GM12878 (cell line): Measurements from ENCODE around the gene PRPF6. TPM values are rescaled to one million over a fixed set of nuclear protein-coding genes. Genes with fewer than 3 reads are reported as not detected.

Source experiments
- ATAC-seq: fragments of 200-7000 bp; cut with Tn5 transposase; 3 replicates; pipeline ENCODE4 v1.9.1; 2020; ENCODE audit warnings: mild to moderate bottlenecking, moderate library complexity
- BruUV-seq: library from RNA; stranded (reverse); fragments of 400-500 nt; replicated peaks from 2 replicates; lab custom pipeline; 2021; lab: Mats Ljungman, UMichigan
- CTCF ChIA-PET: fragments of 300-600 bp; sonication (Branson Sonifier 250); formaldehyde crosslinking; extraction: SDS; loops from one replicate; lab custom pipeline; 2021; ENCODE audit warnings: inconsistent platforms; lab: Yijun Ruan, JAX
- POLR2A ChIA-PET: fragments of 350-600 bp; formaldehyde crosslinking; extraction: SDS; loops from one replicate; lab custom pipeline; 2021; ENCODE audit warnings: inconsistent platforms; lab: Charles Lee
- RAD21 ChIA-PET: fragments of 300-600 bp; sonication (Branson Sonifier 250); formaldehyde crosslinking; loops from one replicate; lab custom pipeline; 2023; ENCODE audit warnings: antibody characterized with exemption; ENCODE audit not compliant: unreplicated experiment; lab: Charles Lee
- SMC1A ChIA-PET: fragments of 300-600 bp; sonication (Branson Sonifier 250); formaldehyde crosslinking; loops from one replicate; lab custom pipeline; 2023; ENCODE audit not compliant: unreplicated experiment, uncharacterized antibody; lab: Charles Lee
- DNase-seq: peaks from one replicate; pipeline ENCODE4 v3.0.0-alpha.2; 2011; ENCODE audit warnings: low read depth, low spot score
- FAIRE-seq: peaks from 3 replicates; lab custom pipeline; 2011; peaks lifted over from hg19 to GRCh38; lab: Jason Lieb, UNC
- H2AFZ ChIP-seq: 2 replicates; pipeline ENCODE4 v1.6.0; 2011; ENCODE audit warnings: low read depth, low read length, control low read depth; ENCODE audit not compliant: control insufficient read depth
- H3K27ac ChIP-seq: 2 replicates; pipeline ENCODE4 v1.5.1; 2011; ENCODE audit warnings: control low read depth; ENCODE audit not compliant: control insufficient read depth, insufficient read depth
- H3K27me3 ChIP-seq, 2 experiments: replicated peaks in 1 of 2; 2 replicates each; pipeline versions ENCODE4 v1.6.0 to v1.6.1; 2011; ENCODE audit warnings: low read length in 1 of 2; ENCODE audit not compliant: control insufficient read depth in 2 of 2, insufficient read depth in 2 of 2
- H3K36me3 ChIP-seq, 2 experiments: 2 replicates each; pipeline ENCODE4 v1.5.1; 2011; ENCODE audit warnings: low read length in 1 of 2; ENCODE audit not compliant: control insufficient read depth in 2 of 2, insufficient read depth in 2 of 2
- H3K4me1 ChIP-seq: 2 replicates; pipeline ENCODE4 v1.6.1; 2011; ENCODE audit warnings: mild to moderate bottlenecking, low read length, moderate library complexity, mixed read lengths; ENCODE audit not compliant: control insufficient read depth, insufficient read depth
- H3K4me2 ChIP-seq: 2 replicates; pipeline ENCODE4 v1.6.0; 2011; ENCODE audit warnings: control low read depth; ENCODE audit not compliant: control insufficient read depth, insufficient read depth
- H3K4me3 ChIP-seq: fragments of 200-600 bp; sonication (generic); 2 replicates; pipeline ENCODE4 v1.5.1; 2016
- H3K79me2 ChIP-seq: 2 replicates; pipeline ENCODE4 v1.6.0; 2011; ENCODE audit warnings: low read length; ENCODE audit not compliant: control insufficient read depth, insufficient read depth
- H3K9ac ChIP-seq: 2 replicates; pipeline ENCODE4 v1.8.0; 2011; ENCODE audit warnings: low read length, control low read depth, mixed read lengths; ENCODE audit not compliant: control insufficient read depth, insufficient read depth
- H3K9me3 ChIP-seq: replicated peaks from 3 replicates; pipeline ENCODE4 v1.5.1; 2011; ENCODE audit warnings: mild to moderate bottlenecking, low read length; ENCODE audit not compliant: control insufficient read depth, insufficient read depth
- H4K20me1 ChIP-seq: 2 replicates; pipeline ENCODE4 v1.6.0; 2011; ENCODE audit not compliant: control insufficient read depth, insufficient read depth
- BACH1 ChIP-seq: fragments of 450-650 bp; IDR thresholded peaks from 2 replicates; pipeline ENCODE4 v1.6.1; 2017; ENCODE audit warnings: mild to moderate bottlenecking, borderline replicate concordance
- CBX3 ChIP-seq: fragments of 200-600 bp; sonication (generic); IDR thresholded peaks from 2 replicates; pipeline ENCODE4 v1.6.1; 2016; ENCODE audit warnings: low read depth, borderline replicate concordance
- CBX5 ChIP-seq: sonication (generic); IDR thresholded peaks from 2 replicates; pipeline ENCODE4 v1.6.1; 2016; ENCODE audit warnings: low read depth, moderate library complexity, mild to moderate bottlenecking, inconsistent platforms
- CUX1 ChIP-seq: IDR thresholded peaks from 2 replicates; pipeline ENCODE4 v1.6.1; 2012; ENCODE audit warnings: improper control_type of control experiment, low read depth, low read length; ENCODE audit not compliant: insufficient replicate concordance
- EED ChIP-seq: sonication (generic); IDR thresholded peaks from 2 replicates; pipeline ENCODE4 v1.6.1; 2016; ENCODE audit warnings: antibody characterized with exemption, low read depth
- MEF2B ChIP-seq: fragments of 450-650 bp; IDR thresholded peaks from 2 replicates; pipeline ENCODE4 v1.6.1; 2018; ENCODE audit warnings: mild to moderate bottlenecking, moderate library complexity; ENCODE audit not compliant: partially characterized antibody, poor library complexity, severe bottlenecking
- MXI1 ChIP-seq: fragments of 150-350 bp; IDR thresholded peaks from 2 replicates; pipeline ENCODE4 v1.6.1; 2011; ENCODE audit warnings: low read depth, mild to moderate bottlenecking, inconsistent platforms, low read length, improper control_type of control experiment
- NR2C2 ChIP-seq: IDR thresholded peaks from 2 replicates; pipeline ENCODE4 v1.6.1; 2011; ENCODE audit warnings: borderline replicate concordance, low read depth; ENCODE audit not compliant: control insufficient read depth, insufficient read length
- PAX8 ChIP-seq: fragments of 450-650 bp; IDR thresholded peaks from 2 replicates; pipeline ENCODE4 v1.6.1; 2017; ENCODE audit warnings: mild to moderate bottlenecking, moderate library complexity
- POLR2A ChIP-seq: IDR thresholded peaks from 2 replicates; pipeline ENCODE4 v1.6.1; 2011; ENCODE audit warnings: low read depth, mild to moderate bottlenecking, low read length
- SMC3 ChIP-seq: IDR thresholded peaks from 2 replicates; pipeline ENCODE4 v1.6.1; 2011; ENCODE audit warnings: low read length, improper control_type of control experiment, borderline replicate concordance
- SP1 ChIP-seq: IDR thresholded peaks from one replicate; pipeline ENCODE4 v1.6.1; 2011; ENCODE audit warnings: low read depth, low read length
- USF2 ChIP-seq: IDR thresholded peaks from 2 replicates; pipeline ENCODE4 v1.6.1; 2011; ENCODE audit warnings: low read depth, low read length, improper control_type of control experiment, borderline replicate concordance
- ZNF384 ChIP-seq: IDR thresholded peaks from 2 replicates; pipeline ENCODE4 v1.6.1; 2012; ENCODE audit warnings: low read depth, mild to moderate bottlenecking, low read length, improper control_type of control experiment, borderline replicate concordance
- ZNF622 ChIP-seq: fragments of 450-650 bp; IDR thresholded peaks from 2 replicates; pipeline ENCODE4 v1.6.1; 2017; ENCODE audit warnings: mild to moderate bottlenecking, inconsistent platforms
- WGBS: methylation state at CpG from one replicate; pipeline ENCODE4 v1.1.6; 2016; ENCODE audit warnings: low lambda C conversion rate; ENCODE audit not compliant: insufficient replicate concordance, insufficient coverage; ENCODE audit errors: missing lambda C conversion rate; 5-methylcytosine and 5-hydroxymethylcytosine counted together
- in situ Hi-C: fragments of 300-500 bp; cut with MboI; formaldehyde crosslinking; loops from 9 replicates; pipeline ENCODE4 v1.14.3; 2018; ENCODE audit warnings: mixed read lengths
- intact Hi-C: fragments of 100-400 bp; cut with micrococcal nuclease; formaldehyde crosslinking; loops from one replicate; pipeline ENCODE4 v1.14.2; 2022; ENCODE audit not compliant: unreplicated experiment
- polyA plus RNA-seq, 11 experiments: library from polyadenylated mRNA; depleted of rRNA in 4 of 11; unstranded in 6 of 11; stranded (reverse) in 5 of 11; fragments of >200 nt; fragmentation: Nextera tagmentation in 4 of 11; fragmentation: Illumina TruSeq in 1 of 11; extraction: Ambion mirVana in 4 of 11; extraction: Trizol in 1 of 11; gene quantifications; 1 replicate in 1 of 11; 2 replicates in 10 of 11; pipeline versions ENCODE4 v1.2.1 to v1.2.3, GENCODE V29; 2011 to 2016; ENCODE audit warnings: inconsistent platforms in 2 of 11, missing spikeins in 2 of 11, low read depth in 1 of 11
- total RNA-seq, 4 experiments: library from RNA; depleted of rRNA in 3 of 4; stranded (reverse); fragments of >200 nt in 3 of 4; fragmentation: Illumina TruSeq in 1 of 4; extraction: Trizol in 1 of 4; gene quantifications; 2 replicates each; pipeline versions ENCODE4 v1.2.1 to v1.2.3, GENCODE V29; 2013 to 2021

The PRPF6 gene
- total and polyA plus RNA-seq, 10 of the 15 experiments (the other 5 are each of a cell fraction or from before 2014, with no cell fraction given) = 5.0 to 102 (median 71.3) TPM

GRCh38 chr20:63939061-63939935 is 41.6 kb upstream of the PRPF6 start:
- no peak for ATAC-seq
- no peaks in the 10 kb centered on the region for H3K79me2 ChIP-seq
- RAD21 ChIA-PET = no interaction called here
- no peak for DNase-seq
- H3K27ac ChIP-seq = no peak overlapping the region
- FAIRE-seq = no peak
- H2AFZ ChIP-seq = no peak overlapping the region
- peaks cover 8 to 43% of the 10 kb centered on the region in 2 experiments; a peak in 3 of 4 replicates for H3K36me3 ChIP-seq
- H3K4me1 ChIP-seq = no peaks in the 10 kb centered on the region
- H3K9ac ChIP-seq = no peak overlapping the region
- no peaks in the 10 kb centered on the region; the same call in 2 of the 3 replicates for H3K9me3 ChIP-seq
- H3K27me3 ChIP-seq = no peaks in the 10 kb centered on the region
- H3K4me3 ChIP-seq = no peak overlapping the region
- no peaks in the 10 kb centered on the region for H4K20me1 ChIP-seq
- no peak overlapping the region for H3K4me2 ChIP-seq
- POLR2A ChIA-PET = interaction anchor here (0.7 kb wide), 1 partner anchor 11 kb away, joined by 4 read pairs; no protein-coding TSS in a partner anchor
- CTCF ChIA-PET = no interaction called here
- BruUV-seq = no TSS peak
- WGBS = 93% methylated on average over 17 of the region's 33 CpGs
- intact Hi-C loops = no loop called here
- SMC1A ChIA-PET = no interaction called here
- in situ Hi-C loops = no loop called here
- TF ChIP-seq CBX3 (no peak), BACH1 (no peak), EED (no peak), NR2C2 (no peak), PAX8 (no peak), USF2 (no peak), POLR2A (no peak; the same call in 1 of the 2 replicates), ZNF384 (no peak), SMC3 (no peak), CBX5 (no peak), SP1 (no peak), MEF2B (no peak), ZNF622 (no peak), MXI1 (no peak), CUX1 (no peak)
